Measurements from ENCODE around the gene URM1. TPM values are rescaled to one million over a fixed set of nuclear protein-coding genes. Genes with fewer than 3 reads are reported as not detected.
"Not testable (repeated sequence)": the region's sequence is repeated elsewhere in the genome, so short reads cannot be mapped to it uniquely, and the experiment has no call there.

The URM1 gene
- total RNA-seq, 6 experiments from 2014 or later = 16.6 to 25.9 (median 22.2) TPM

GRCh38 chr9:128412120-128412790 lies 41.1 kb downstream of the URM1 start:
- ATAC-seq (peak; percentile 37 to 46 (median 42)), DNase-seq (no peak)
- Histone ChIP-seq H3K9me3 (no peaks in the 10 kb centered on the region), H3K4me3 (no peak overlapping the region), H3K4me1 (no peaks in the 10 kb centered on the region), H3K36me3 (no peaks in the 10 kb centered on the region), H3K27me3 (no peaks in the 10 kb centered on the region), H3K27ac (no peak overlapping the region)
- intact Hi-C loops (cut with DNase I) = loop anchor here in 1 of 2 donors (10.0 kb wide), 1 partner anchor 47 kb away; no protein-coding TSS in a partner anchor
- TF ChIP-seq, protein P1, sequence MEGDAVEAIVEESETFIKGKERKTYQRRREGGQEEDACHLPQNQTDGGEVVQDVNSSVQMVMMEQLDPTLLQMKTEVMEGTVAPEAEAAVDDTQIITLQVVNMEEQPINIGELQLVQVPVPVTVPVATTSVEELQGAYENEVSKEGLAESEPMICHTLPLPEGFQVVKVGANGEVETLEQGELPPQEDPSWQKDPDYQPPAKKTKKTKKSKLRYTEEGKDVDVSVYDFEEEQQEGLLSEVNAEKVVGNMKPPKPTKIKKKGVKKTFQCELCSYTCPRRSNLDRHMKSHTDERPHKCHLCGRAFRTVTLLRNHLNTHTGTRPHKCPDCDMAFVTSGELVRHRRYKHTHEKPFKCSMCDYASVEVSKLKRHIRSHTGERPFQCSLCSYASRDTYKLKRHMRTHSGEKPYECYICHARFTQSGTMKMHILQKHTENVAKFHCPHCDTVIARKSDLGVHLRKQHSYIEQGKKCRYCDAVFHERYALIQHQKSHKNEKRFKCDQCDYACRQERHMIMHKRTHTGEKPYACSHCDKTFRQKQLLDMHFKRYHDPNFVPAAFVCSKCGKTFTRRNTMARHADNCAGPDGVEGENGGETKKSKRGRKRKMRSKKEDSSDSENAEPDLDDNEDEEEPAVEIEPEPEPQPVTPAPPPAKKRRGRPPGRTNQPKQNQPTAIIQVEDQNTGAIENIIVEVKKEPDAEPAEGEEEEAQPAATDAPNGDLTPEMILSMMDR (IDR thresholded peaks at IDR 0.05) = peak; percentile 26 to 45 (median 36)
- no peak for TF ChIP-seq POLR2A (IDR thresholded peaks at IDR 0.05)
- 10% methylated on average over 8 of the region's 13 CpGs for WGBS (ENCODE audit: insufficient coverage, low coverage, low lambda C conversion rate, missing lambda C conversion rate)

DNA sequence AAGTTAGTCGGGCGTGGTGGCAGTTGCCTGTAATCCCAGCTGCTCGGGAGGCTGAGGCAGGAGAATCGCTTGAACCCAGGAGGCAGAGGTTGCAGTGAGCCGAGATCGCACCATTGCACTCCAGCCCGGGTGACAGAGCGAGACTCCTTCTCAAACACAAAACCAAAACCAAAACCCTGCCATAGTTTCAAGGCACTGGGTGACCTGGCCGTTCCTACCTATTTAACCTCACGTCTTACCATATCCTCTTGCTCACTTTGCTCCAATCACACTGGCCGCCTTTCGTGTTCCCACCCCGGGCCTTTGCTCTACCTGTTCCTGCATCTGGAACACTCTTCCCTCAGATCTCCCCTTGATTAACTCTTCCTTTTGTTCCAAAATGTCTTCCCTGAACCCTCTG lies 42.6 kb downstream of the URM1 start:
- not testable (repeated sequence) for H3K9me3 ChIP-seq, ATAC-seq, H3K4me1 ChIP-seq, H3K36me3 ChIP-seq, DNase-seq, H3K27me3 ChIP-seq, H3K4me3 ChIP-seq, H3K27ac ChIP-seq
- intact Hi-C loops (cut with DNase I) = loop anchor here in 1 of 2 donors (10.0 kb wide), 1 partner anchor 49 kb away; no protein-coding TSS in a partner anchor
- WGBS (ENCODE audit: insufficient coverage, low coverage, low lambda C conversion rate, missing lambda C conversion rate) = 80% methylated on average over 8 of the region's 13 CpGs

DNA sequence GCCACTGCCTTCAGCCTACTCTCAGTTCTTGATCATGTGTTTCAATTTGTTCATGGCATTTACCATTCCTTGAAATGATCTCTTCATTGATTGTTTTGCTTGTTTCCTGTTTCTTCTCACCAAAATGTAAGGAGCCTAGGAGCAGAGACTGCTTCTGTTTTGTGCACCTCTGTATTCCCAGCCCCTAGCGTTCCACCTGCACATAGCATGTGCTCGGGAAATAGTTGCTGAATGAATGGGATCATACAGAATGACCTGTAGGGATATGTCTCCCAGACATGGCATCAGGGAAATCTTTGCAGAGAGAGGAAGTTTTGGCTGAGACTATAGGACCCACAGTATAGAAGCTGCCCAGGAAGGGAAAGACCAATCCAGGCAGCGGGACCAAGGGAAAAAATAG lies 43.3 kb downstream of the URM1 start:
- ATAC-seq = peak in 1 of 4 donors; percentile 41
- intact Hi-C loops (cut with DNase I) = loop anchor here in 1 of 2 donors (10.0 kb wide), 1 partner anchor 50 kb away; no protein-coding TSS in a partner anchor
- Histone ChIP-seq H3K27me3 (no peaks in the 10 kb centered on the region), H3K9me3 (no peaks in the 10 kb centered on the region), H3K4me1 (peaks cover 0 to 5% (median 0%) of the 10 kb centered on the region in 4 donors), H3K4me3 (no peak overlapping the region), H3K27ac (no peak overlapping the region), H3K36me3 (no peaks in the 10 kb centered on the region)
- TF ChIP-seq, protein P1 (IDR thresholded peaks at IDR 0.05) = peak in 2 of 4 donors; percentile 3 to 8
- no peak for TF ChIP-seq POLR2A (IDR thresholded peaks at IDR 0.05)
- DNase-seq = no peak
- WGBS (ENCODE audit: insufficient coverage, low coverage, low lambda C conversion rate, missing lambda C conversion rate) = 34% methylated on average over 3 of the region's 3 CpGs

- WGBS (ENCODE audit: insufficient coverage, low coverage, low lambda C conversion rate, missing lambda C conversion rate) = 48% methylated on average over 2 of the region's 2 CpGs
- intact Hi-C loops (cut with DNase I) = loop anchor here in 1 of 2 donors (10.0 kb wide), 1 partner anchor 50 kb away; no protein-coding TSS in a partner anchor
- Histone ChIP-seq H3K27ac (no peak overlapping the region), H3K36me3 (no peaks in the 10 kb centered on the region), H3K9me3 (no peaks in the 10 kb centered on the region), H3K4me1 (peaks cover 0 to 11% (median 0%) of the 10 kb centered on the region in 4 donors), H3K27me3 (no peaks in the 10 kb centered on the region), H3K4me3 (no peak overlapping the region)
- TF ChIP-seq, protein P1 (IDR thresholded peaks at IDR 0.05) = no peak
- no peak for TF ChIP-seq POLR2A (IDR thresholded peaks at IDR 0.05)
- DNase-seq = no peak
- no peak for ATAC-seq
Measured at GRCh38 chr9:128415281-128415680, 44.1 kb downstream of the URM1 start.

DNA sequence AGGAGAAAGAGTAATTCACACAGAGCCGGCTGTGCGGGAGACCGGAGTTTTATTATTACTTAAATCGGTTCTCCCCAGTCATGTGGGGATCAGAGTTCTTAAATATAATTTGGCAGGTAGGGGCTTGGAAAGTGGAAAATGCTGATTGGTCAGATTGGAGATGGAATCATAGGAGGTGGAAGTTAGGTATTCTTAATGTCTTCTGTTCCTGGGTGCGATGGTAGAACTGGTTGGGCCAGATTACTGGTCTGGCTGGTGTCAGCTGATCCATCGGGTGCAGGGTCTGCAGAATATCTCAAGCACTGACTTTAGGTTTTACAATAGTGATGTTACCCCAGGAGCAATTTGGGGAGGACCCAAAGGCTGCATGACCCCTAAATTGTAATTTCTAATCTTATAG lies 44.8 kb downstream of the URM1 start:
- H3K9me3 ChIP-seq = no peaks in the 10 kb centered on the region
- no peaks in the 10 kb centered on the region for H3K36me3 ChIP-seq
- DNase-seq (no peak), ATAC-seq (no peak)
- H3K4me3 ChIP-seq = no peak overlapping the region
- TF ChIP-seq POLR2A (IDR thresholded peaks at IDR 0.05) = no peak
- TF ChIP-seq, protein P1 (IDR thresholded peaks at IDR 0.05) = no peak
- no peaks in the 10 kb centered on the region for H3K27me3 ChIP-seq
- 45% methylated on average over 5 of the region's 6 CpGs for WGBS (ENCODE audit: insufficient coverage, low coverage, low lambda C conversion rate, missing lambda C conversion rate)
- peaks cover 0 to 11% (median 0%) of the 10 kb centered on the region in 4 donors for H3K4me1 ChIP-seq
- intact Hi-C loops (cut with DNase I) = loop anchor here in 1 of 2 donors (10.0 kb wide), 1 partner anchor 51 kb away; no protein-coding TSS in a partner anchor
- H3K27ac ChIP-seq = no peak overlapping the region
